ENCODE measurements around the gene LRRC23.

The LRRC23 gene

GRCh38 chr12:6923851-6924250, 19.2 kb downstream of the LRRC23 start:
- in situ Hi-C loops (cut with HindIII; ENCODE audit: low sequenced_read_pairs) = no loop called here

GRCh38 chr12:6925239-6925539, 20.6 kb downstream of the LRRC23 start:
- in situ Hi-C loops (cut with HindIII; ENCODE audit: low sequenced_read_pairs) = no loop called here

- in situ Hi-C loops (cut with HindIII; ENCODE audit: low sequenced_read_pairs) = no loop called here
Observed at GRCh38 chr12:6925540-6926279, 21.1 kb downstream of the LRRC23 start.

- in situ Hi-C loops (cut with HindIII; ENCODE audit: low sequenced_read_pairs) = no loop called here
Observed at GRCh38 chr12:6927379-6928021, 22.9 kb downstream of the LRRC23 start, which contains the start of gene ATN1. Gene ATN1, plus strand, starts transcription at chr12:6927959. Its CDS starts 6,043 bp downstream, at chr12:6934002.

- in situ Hi-C loops (cut with HindIII; ENCODE audit: low sequenced_read_pairs) = no loop called here
Observed at GRCh38 chr12:6928022-6928702, 23.5 kb downstream of the LRRC23 start.

GRCh38 chr12:6928703-6929407, 24.2 kb downstream of the LRRC23 start:
- in situ Hi-C loops (cut with HindIII; ENCODE audit: low sequenced_read_pairs) = no loop called here

- in situ Hi-C loops (cut with HindIII; ENCODE audit: low sequenced_read_pairs) = no loop called here
Observed at GRCh38 chr12:6929466-6930452, 25.1 kb downstream of the LRRC23 start.

GRCh38 chr12:6932766-6933165, 28.1 kb downstream of the LRRC23 start:
- in situ Hi-C loops (cut with HindIII; ENCODE audit: low sequenced_read_pairs) = no loop called here

GRCh38 chr12:6934110-6934509, 29.5 kb downstream of the LRRC23 start:
- in situ Hi-C loops (cut with HindIII; ENCODE audit: low sequenced_read_pairs) = no loop called here

- in situ Hi-C loops (cut with HindIII; ENCODE audit: low sequenced_read_pairs) = no loop called here
Observed at GRCh38 chr12:6935371-6936193, 31.0 kb downstream of the LRRC23 start.

GRCh38 chr12:6936194-6936635, 31.6 kb downstream of the LRRC23 start:
- in situ Hi-C loops (cut with HindIII; ENCODE audit: low sequenced_read_pairs) = no loop called here

GRCh38 chr12:6936636-6937480, 32.2 kb downstream of the LRRC23 start:
- in situ Hi-C loops (cut with HindIII; ENCODE audit: low sequenced_read_pairs) = no loop called here

GRCh38 chr12:6937481-6938352, 33.1 kb downstream of the LRRC23 start:
- in situ Hi-C loops (cut with HindIII; ENCODE audit: low sequenced_read_pairs) = no loop called here

GRCh38 chr12:6938353-6939190, 34.0 kb downstream of the LRRC23 start:
- in situ Hi-C loops (cut with HindIII; ENCODE audit: low sequenced_read_pairs) = no loop called here

- in situ Hi-C loops (cut with HindIII; ENCODE audit: low sequenced_read_pairs) = no loop called here
Observed at GRCh38 chr12:6939191-6939540, 34.5 kb downstream of the LRRC23 start.

GRCh38 chr12:6941267-6941666, 36.6 kb downstream of the LRRC23 start:
- in situ Hi-C loops (cut with HindIII; ENCODE audit: low sequenced_read_pairs) = no loop called here

- in situ Hi-C loops (cut with HindIII; ENCODE audit: low sequenced_read_pairs) = no loop called here
Observed at GRCh38 chr12:6941782-6942181, 37.2 kb downstream of the LRRC23 start.

All from DLD1 (cell line).